Fibroblast of lung (primary cell): ENCODE data around the gene PXDN.

Experiments used
- EZH2 ChIP-seq: IDR thresholded peaks from 2 replicates; pipeline ENCODE4 v1.5.1; 2012; ENCODE audit warnings: low read length, control low read depth, mild to moderate bottlenecking; ENCODE audit errors: missing control alignments
- TF ChIP-seq, protein P1 (sequence below), 2 donors: IDR thresholded peaks in 1 of 2; conservative IDR thresholded peaks in 1 of 2; 1 replicate in 1 of 2; 2 replicates in 1 of 2; pipeline ENCODE4 v1.5.1; 2011 to 2012; ENCODE audit warnings: low read length in 2 of 2, control low read depth in 1 of 2, inconsistent platforms in 1 of 2, low read depth in 1 of 2, mild to moderate bottlenecking in 1 of 2

GRCh38 chr2:1607971-1608688, 136.2 kb downstream of the PXDN start:
- TF ChIP-seq, protein P1, sequence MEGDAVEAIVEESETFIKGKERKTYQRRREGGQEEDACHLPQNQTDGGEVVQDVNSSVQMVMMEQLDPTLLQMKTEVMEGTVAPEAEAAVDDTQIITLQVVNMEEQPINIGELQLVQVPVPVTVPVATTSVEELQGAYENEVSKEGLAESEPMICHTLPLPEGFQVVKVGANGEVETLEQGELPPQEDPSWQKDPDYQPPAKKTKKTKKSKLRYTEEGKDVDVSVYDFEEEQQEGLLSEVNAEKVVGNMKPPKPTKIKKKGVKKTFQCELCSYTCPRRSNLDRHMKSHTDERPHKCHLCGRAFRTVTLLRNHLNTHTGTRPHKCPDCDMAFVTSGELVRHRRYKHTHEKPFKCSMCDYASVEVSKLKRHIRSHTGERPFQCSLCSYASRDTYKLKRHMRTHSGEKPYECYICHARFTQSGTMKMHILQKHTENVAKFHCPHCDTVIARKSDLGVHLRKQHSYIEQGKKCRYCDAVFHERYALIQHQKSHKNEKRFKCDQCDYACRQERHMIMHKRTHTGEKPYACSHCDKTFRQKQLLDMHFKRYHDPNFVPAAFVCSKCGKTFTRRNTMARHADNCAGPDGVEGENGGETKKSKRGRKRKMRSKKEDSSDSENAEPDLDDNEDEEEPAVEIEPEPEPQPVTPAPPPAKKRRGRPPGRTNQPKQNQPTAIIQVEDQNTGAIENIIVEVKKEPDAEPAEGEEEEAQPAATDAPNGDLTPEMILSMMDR (conservative IDR thresholded peaks at IDR 0.05 in 1 of 2, IDR thresholded peaks at IDR 0.05 in 1 of 2; ENCODE audit: low read depth in 1 of 2, low read length in 2 of 2): no peak
- no peak for TF ChIP-seq EZH2
